Measurements from ENCODE around the gene B3GNT4. TPM values are rescaled to one million over a fixed set of nuclear protein-coding genes. Genes with fewer than 3 reads are reported as not detected.

The B3GNT4 gene
- polyA plus RNA-seq, 1 donor from 2014 or later: 1.8 TPM

DNA sequence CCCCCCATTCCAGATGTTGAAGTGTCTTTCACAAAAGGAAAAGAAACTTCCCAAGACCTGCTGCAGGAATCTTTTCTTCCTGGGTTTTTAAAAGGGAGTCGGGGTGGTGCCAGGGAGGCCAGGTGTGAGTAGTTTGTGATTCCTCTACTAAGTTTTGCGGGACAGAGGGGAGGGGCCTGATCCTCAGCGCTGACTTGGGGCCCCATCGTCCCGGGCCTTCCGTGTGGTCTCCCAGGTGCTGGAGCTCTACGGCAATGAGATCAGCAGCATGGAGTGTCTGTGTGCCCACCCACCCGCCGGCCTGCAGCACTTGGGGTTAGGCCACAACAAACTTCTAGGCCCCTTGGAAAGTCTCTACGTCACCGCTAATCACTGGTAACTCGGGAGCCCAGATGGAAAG, 16.0 kb upstream of the B3GNT4 start:
- peaks cover 14% of the 10 kb centered on the region for H3K27me3 ChIP-seq (ENCODE audit: insufficient read depth, low read depth, low read length)
- no peaks in the 10 kb centered on the region for H3F3A ChIP-seq (ENCODE audit: insufficient read depth, low read length, poor library complexity, severe bottlenecking)
- no peak overlapping the region for H3K9ac ChIP-seq (ENCODE audit: low read length)
- no peak overlapping the region for H3K4me2 ChIP-seq (ENCODE audit: low read length)
- H3K4me3 ChIP-seq (ENCODE audit: low read length): no peak overlapping the region
- H3K79me2 ChIP-seq (replicated peaks; ENCODE audit: insufficient read depth, low read length): no peaks in the 10 kb centered on the region
- H2AFZ ChIP-seq (ENCODE audit: low read depth, low read length): no peak overlapping the region
- H3K36me3 ChIP-seq (ENCODE audit: insufficient read depth, low read length): no peaks in the 10 kb centered on the region
- H3K27ac ChIP-seq (ENCODE audit: low read length): no peak overlapping the region
- H3K9me3 ChIP-seq (ENCODE audit: low read length): no peaks in the 10 kb centered on the region
- no peaks in the 10 kb centered on the region for H3K9me2 ChIP-seq (ENCODE audit: insufficient read depth, low read length)
- no peaks in the 10 kb centered on the region for H4K20me1 ChIP-seq (ENCODE audit: insufficient read depth)
- TF ChIP-seq POLR2AphosphoS5 (IDR thresholded peaks at IDR 0.05): no peak

DNA sequence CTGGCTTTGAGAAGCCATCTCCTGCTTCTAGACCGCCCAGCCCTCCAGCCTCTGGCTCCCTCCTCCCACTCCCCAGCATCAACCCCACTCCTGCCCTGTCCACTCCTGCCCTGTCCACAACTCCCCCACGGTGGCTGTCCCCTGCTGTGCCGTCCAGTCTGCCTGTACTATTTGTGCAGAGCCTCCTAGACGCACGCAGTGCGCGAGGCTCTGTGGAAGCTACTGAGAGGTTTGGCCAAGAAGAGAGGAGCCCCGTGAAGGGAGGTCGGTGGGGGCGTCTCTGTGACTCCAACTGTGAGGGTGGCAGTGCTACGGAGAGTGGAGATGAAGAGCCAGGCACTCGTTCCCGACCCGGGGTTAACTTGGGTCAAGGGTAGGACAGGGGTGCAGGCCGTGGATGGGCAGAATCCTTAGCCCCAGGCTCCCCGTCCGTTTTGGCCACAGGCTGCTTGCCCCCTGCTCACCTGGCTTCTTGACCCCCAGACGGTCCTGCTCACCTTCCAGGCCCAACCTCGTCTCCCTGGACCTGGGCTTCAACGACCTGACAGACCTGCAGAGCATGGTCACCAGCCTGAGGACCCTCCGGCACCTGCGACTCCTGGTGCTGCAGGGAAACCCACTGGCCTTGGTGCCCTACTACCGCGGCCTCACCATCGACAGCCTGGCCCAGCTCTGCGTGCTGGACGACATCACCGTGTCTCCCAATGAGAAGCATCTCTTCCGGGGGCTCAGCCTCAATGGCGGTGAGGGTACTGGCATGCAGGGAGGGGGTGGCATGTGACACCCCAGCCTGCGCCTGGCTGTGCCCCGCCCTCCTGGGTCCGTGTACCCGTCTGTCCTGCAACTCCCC, 13.7 kb upstream of the B3GNT4 start:
- H4K20me1 ChIP-seq (ENCODE audit: insufficient read depth): no peaks in the 10 kb centered on the region
- H3F3A ChIP-seq (ENCODE audit: insufficient read depth, low read length, poor library complexity, severe bottlenecking): no peaks in the 10 kb centered on the region
- no peak overlapping the region for H3K27ac ChIP-seq (ENCODE audit: low read length)
- H3K4me2 ChIP-seq (ENCODE audit: low read length): no peak overlapping the region
- no peaks in the 10 kb centered on the region for H3K9me3 ChIP-seq (ENCODE audit: low read length)
- no peak overlapping the region for H3K9ac ChIP-seq (ENCODE audit: low read length)
- no peaks in the 10 kb centered on the region for H3K9me2 ChIP-seq (ENCODE audit: insufficient read depth, low read length)
- TF ChIP-seq EZH2 (IDR thresholded peaks at IDR 0.05; ENCODE audit: borderline replicate concordance, insufficient read depth, low read length, poor library complexity, severe bottlenecking) (no peak), POLR2AphosphoS5 (IDR thresholded peaks at IDR 0.05) (no peak), MXI1 (conservative IDR thresholded peaks at IDR 0.05; ENCODE audit: poor library complexity, severe bottlenecking) (no peak), EP300 (conservative IDR thresholded peaks at IDR 0.05; ENCODE audit: poor library complexity, severe bottlenecking) (no peak), TAF1 (IDR thresholded peaks at IDR 0.05; ENCODE audit: low read depth) (no peak), SMC3 (conservative IDR thresholded peaks at IDR 0.05; ENCODE audit: poor library complexity) (no peak), RAD21 (conservative IDR thresholded peaks at IDR 0.05) (no peak)
- TF ChIP-seq, protein P1, sequence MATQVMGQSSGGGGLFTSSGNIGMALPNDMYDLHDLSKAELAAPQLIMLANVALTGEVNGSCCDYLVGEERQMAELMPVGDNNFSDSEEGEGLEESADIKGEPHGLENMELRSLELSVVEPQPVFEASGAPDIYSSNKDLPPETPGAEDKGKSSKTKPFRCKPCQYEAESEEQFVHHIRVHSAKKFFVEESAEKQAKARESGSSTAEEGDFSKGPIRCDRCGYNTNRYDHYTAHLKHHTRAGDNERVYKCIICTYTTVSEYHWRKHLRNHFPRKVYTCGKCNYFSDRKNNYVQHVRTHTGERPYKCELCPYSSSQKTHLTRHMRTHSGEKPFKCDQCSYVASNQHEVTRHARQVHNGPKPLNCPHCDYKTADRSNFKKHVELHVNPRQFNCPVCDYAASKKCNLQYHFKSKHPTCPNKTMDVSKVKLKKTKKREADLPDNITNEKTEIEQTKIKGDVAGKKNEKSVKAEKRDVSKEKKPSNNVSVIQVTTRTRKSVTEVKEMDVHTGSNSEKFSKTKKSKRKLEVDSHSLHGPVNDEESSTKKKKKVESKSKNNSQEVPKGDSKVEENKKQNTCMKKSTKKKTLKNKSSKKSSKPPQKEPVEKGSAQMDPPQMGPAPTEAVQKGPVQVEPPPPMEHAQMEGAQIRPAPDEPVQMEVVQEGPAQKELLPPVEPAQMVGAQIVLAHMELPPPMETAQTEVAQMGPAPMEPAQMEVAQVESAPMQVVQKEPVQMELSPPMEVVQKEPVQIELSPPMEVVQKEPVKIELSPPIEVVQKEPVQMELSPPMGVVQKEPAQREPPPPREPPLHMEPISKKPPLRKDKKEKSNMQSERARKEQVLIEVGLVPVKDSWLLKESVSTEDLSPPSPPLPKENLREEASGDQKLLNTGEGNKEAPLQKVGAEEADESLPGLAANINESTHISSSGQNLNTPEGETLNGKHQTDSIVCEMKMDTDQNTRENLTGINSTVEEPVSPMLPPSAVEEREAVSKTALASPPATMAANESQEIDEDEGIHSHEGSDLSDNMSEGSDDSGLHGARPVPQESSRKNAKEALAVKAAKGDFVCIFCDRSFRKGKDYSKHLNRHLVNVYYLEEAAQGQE (IDR thresholded peaks at IDR 0.05; ENCODE audit: borderline replicate concordance): no peak
- TF ChIP-seq, protein P2, sequence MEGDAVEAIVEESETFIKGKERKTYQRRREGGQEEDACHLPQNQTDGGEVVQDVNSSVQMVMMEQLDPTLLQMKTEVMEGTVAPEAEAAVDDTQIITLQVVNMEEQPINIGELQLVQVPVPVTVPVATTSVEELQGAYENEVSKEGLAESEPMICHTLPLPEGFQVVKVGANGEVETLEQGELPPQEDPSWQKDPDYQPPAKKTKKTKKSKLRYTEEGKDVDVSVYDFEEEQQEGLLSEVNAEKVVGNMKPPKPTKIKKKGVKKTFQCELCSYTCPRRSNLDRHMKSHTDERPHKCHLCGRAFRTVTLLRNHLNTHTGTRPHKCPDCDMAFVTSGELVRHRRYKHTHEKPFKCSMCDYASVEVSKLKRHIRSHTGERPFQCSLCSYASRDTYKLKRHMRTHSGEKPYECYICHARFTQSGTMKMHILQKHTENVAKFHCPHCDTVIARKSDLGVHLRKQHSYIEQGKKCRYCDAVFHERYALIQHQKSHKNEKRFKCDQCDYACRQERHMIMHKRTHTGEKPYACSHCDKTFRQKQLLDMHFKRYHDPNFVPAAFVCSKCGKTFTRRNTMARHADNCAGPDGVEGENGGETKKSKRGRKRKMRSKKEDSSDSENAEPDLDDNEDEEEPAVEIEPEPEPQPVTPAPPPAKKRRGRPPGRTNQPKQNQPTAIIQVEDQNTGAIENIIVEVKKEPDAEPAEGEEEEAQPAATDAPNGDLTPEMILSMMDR (IDR thresholded peaks at IDR 0.05; ENCODE audit: poor library complexity, severe bottlenecking): no peak
- H3K27me3 ChIP-seq (ENCODE audit: insufficient read depth, low read depth, low read length): no peaks in the 10 kb centered on the region
- no peaks in the 10 kb centered on the region for H3K36me3 ChIP-seq (ENCODE audit: insufficient read depth, low read length)
- no peak overlapping the region for H3K4me3 ChIP-seq (ENCODE audit: low read length)
- no peaks in the 10 kb centered on the region for H3K79me2 ChIP-seq (replicated peaks; ENCODE audit: insufficient read depth, low read length)
- H2AFZ ChIP-seq (ENCODE audit: low read depth, low read length): no peak overlapping the region

Measured in neural cell (in vitro differentiated cells).